ENCODE measurements around the gene OR7A5. TPM values are rescaled to one million over a fixed set of nuclear protein-coding genes. Genes with fewer than 3 reads are reported as not detected.
"Not testable (repeated sequence)": the region's sequence is repeated elsewhere in the genome, so short reads cannot be mapped to it uniquely, and the experiment has no call there.

The OR7A5 gene
- total RNA-seq, 4 donors from 2014 or later: not detected

- TF ChIP-seq CTCF (IDR thresholded peaks at IDR 0.05; ENCODE audit: low read depth): no peak
Measured at GRCh38 chr19:14779151-14779550, 55.8 kb downstream of the OR7A5 start.

- not testable (repeated sequence) for TF ChIP-seq CTCF (IDR thresholded peaks at IDR 0.05; ENCODE audit: low read depth)
Measured at GRCh38 chr19:14778110-14778845, 56.7 kb downstream of the OR7A5 start, which contains the start of gene ADGRE2. TSS of gene ADGRE2 (minus strand) at chr19:14778560. CDS start at chr19:14776756, 1,804 bp downstream.

Small RNAs within 50 kb of the gene (small RNA-seq; reads per million reads assigned to genes)
- not detected for gene AC005255.1

Other genes with a start within 250 kb of the OR7A5 start
- under 1 TPM in 2 of 4 donors, not detected in 2; 0.34 to 0.38 TPM for gene ADGRE3, start 160.3 kb downstream of the OR7A5 start, total RNA-seq
- 10 to 100 TPM; 17.4 to 47.5 (median 25.8) TPM for gene ZNF333, start 145.1 kb downstream of the OR7A5 start, total RNA-seq
- 10 to 100 TPM in 1 of 4 donors, 1 to 10 TPM in 3; 2.3 to 18.4 (median 4.1) TPM for gene ADGRE2, start 56.6 kb downstream of the OR7A5 start, total RNA-seq
- gene OR7C1, start within 50 bp of the OR7A5 start, total RNA-seq: not detected
- gene OR7A10, start 13.7 kb upstream of the OR7A5 start, total RNA-seq: not detected
- gene OR7A17, start 50.9 kb upstream of the OR7A5 start, total RNA-seq: not detected
- gene OR7C2, start 106.3 kb upstream of the OR7A5 start, total RNA-seq: not detected
- not detected for gene SLC1A6, start 144.7 kb upstream of the OR7A5 start, total RNA-seq
- gene CASP14, start 214.3 kb upstream of the OR7A5 start, total RNA-seq: not detected
- gene OR1I1, start 247.0 kb upstream of the OR7A5 start, total RNA-seq: not detected